ENCODE data around the gene GRIN2C.

The GRIN2C gene

DNA sequence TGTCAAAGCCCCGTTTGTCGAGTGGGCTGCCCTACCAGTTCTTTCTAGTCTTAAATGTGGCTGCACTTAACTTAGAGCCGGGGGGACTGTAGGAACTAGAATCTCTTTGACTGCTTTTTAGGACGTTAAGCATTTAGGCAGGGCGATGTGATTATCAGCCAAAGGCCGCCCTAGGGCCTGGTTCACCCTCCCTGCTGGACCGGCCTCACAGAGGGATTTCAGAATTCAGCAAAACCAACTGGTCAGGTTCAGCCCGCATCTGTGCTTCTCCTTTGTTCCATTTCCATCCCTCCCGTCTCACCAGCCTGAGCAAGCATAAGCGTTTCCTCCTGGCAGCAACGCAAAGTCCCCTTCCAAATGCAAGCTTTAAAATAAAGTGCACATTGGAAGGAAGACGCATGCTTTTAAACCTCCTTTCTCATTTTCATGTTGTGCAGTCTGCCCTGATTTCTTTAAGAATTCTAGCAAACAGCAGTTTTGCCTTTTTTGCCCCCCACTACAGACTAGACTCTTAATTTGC lies 67.0 kb downstream of the GRIN2C start:
- H3K4me3 ChIP-seq (ENCODE audit: low read depth, low read length), result no peak overlapping the region
- TF ChIP-seq, protein P1, sequence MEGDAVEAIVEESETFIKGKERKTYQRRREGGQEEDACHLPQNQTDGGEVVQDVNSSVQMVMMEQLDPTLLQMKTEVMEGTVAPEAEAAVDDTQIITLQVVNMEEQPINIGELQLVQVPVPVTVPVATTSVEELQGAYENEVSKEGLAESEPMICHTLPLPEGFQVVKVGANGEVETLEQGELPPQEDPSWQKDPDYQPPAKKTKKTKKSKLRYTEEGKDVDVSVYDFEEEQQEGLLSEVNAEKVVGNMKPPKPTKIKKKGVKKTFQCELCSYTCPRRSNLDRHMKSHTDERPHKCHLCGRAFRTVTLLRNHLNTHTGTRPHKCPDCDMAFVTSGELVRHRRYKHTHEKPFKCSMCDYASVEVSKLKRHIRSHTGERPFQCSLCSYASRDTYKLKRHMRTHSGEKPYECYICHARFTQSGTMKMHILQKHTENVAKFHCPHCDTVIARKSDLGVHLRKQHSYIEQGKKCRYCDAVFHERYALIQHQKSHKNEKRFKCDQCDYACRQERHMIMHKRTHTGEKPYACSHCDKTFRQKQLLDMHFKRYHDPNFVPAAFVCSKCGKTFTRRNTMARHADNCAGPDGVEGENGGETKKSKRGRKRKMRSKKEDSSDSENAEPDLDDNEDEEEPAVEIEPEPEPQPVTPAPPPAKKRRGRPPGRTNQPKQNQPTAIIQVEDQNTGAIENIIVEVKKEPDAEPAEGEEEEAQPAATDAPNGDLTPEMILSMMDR (IDR thresholded peaks at IDR 0.05; ENCODE audit: low read depth, low read length), result no peak
